Measurements from ENCODE around the gene NEBL. TPM values are rescaled to one million over a fixed set of nuclear protein-coding genes. Genes with fewer than 3 reads are reported as not detected.

The NEBL gene
- total RNA-seq, 1 donor from 2014 or later: 0.74 TPM

- no peaks in the 10 kb centered on the region for H3K9me3 Mint-ChIP-seq (ENCODE audit: unreplicated experiment)
Observed at GRCh38 chr10:20916976-20917375, 19.9 kb upstream of the NEBL start.

GRCh38 chr10:20912969-20913368 is 15.9 kb upstream of the NEBL start:
- H3K27me3 Mint-ChIP-seq (ENCODE audit: unreplicated experiment): no peaks in the 10 kb centered on the region
- TF ChIP-seq CTCF (IDR thresholded peaks at IDR 0.05; ENCODE audit: partially characterized antibody, unreplicated experiment): no peak
- no peaks in the 10 kb centered on the region for H3K36me3 Mint-ChIP-seq (ENCODE audit: unreplicated experiment)
- H3K27ac Mint-ChIP-seq (ENCODE audit: unreplicated experiment): no peak overlapping the region
- H3K9me3 Mint-ChIP-seq (ENCODE audit: unreplicated experiment): no peaks in the 10 kb centered on the region
- H3K4me1 Mint-ChIP-seq (ENCODE audit: low read depth, unreplicated experiment): no peaks in the 10 kb centered on the region
- DNase-seq: no peak
- no peak overlapping the region for H3K4me3 Mint-ChIP-seq (ENCODE audit: unreplicated experiment)

More at GRCh38 chr10:20916976-20917375, 19.9 kb upstream of the NEBL start:
- DNase-seq: no peak
- no peak overlapping the region for H3K4me3 Mint-ChIP-seq (ENCODE audit: unreplicated experiment)
- peaks cover 3% of the 10 kb centered on the region for H3K4me1 Mint-ChIP-seq (ENCODE audit: low read depth, unreplicated experiment)
- H3K36me3 Mint-ChIP-seq (ENCODE audit: unreplicated experiment): no peaks in the 10 kb centered on the region
- no peak for TF ChIP-seq CTCF (IDR thresholded peaks at IDR 0.05; ENCODE audit: partially characterized antibody, unreplicated experiment)
- H3K27ac Mint-ChIP-seq (ENCODE audit: unreplicated experiment): no peak overlapping the region
- H3K27me3 Mint-ChIP-seq (ENCODE audit: unreplicated experiment): no peaks in the 10 kb centered on the region

- no peak for DNase-seq
- TF ChIP-seq CTCF (IDR thresholded peaks at IDR 0.05; ENCODE audit: partially characterized antibody, unreplicated experiment): no peak
- H3K36me3 Mint-ChIP-seq (ENCODE audit: unreplicated experiment): no peaks in the 10 kb centered on the region
- H3K9me3 Mint-ChIP-seq (ENCODE audit: unreplicated experiment): no peaks in the 10 kb centered on the region
- no peak overlapping the region for H3K4me3 Mint-ChIP-seq (ENCODE audit: unreplicated experiment)
- H3K27ac Mint-ChIP-seq (ENCODE audit: unreplicated experiment): no peak overlapping the region
- H3K27me3 Mint-ChIP-seq (ENCODE audit: unreplicated experiment): no peaks in the 10 kb centered on the region
- no peaks in the 10 kb centered on the region for H3K4me1 Mint-ChIP-seq (ENCODE audit: low read depth, unreplicated experiment)
Observed at GRCh38 chr10:20911626-20912025, 14.5 kb upstream of the NEBL start.

- Mint-ChIP-seq H3K27me3 (ENCODE audit: unreplicated experiment) (no peaks in the 10 kb centered on the region), H3K4me3 (ENCODE audit: unreplicated experiment) (no peak overlapping the region), H3K9me3 (ENCODE audit: unreplicated experiment) (no peaks in the 10 kb centered on the region), H3K36me3 (ENCODE audit: unreplicated experiment) (peaks cover 5% of the 10 kb centered on the region), H3K27ac (ENCODE audit: unreplicated experiment) (no peak overlapping the region), H3K4me1 (ENCODE audit: low read depth, unreplicated experiment) (no peaks in the 10 kb centered on the region)
- no peak for DNase-seq
- no peak for TF ChIP-seq CTCF (IDR thresholded peaks at IDR 0.05; ENCODE audit: partially characterized antibody, unreplicated experiment)
Observed at GRCh38 chr10:20909801-20910200, 12.7 kb upstream of the NEBL start.

GRCh38 chr10:20908391-20908790 is 11.3 kb upstream of the NEBL start:
- Mint-ChIP-seq H3K9me3 (ENCODE audit: unreplicated experiment) (no peaks in the 10 kb centered on the region), H3K4me3 (ENCODE audit: unreplicated experiment) (no peak overlapping the region), H3K27me3 (ENCODE audit: unreplicated experiment) (no peaks in the 10 kb centered on the region), H3K27ac (ENCODE audit: unreplicated experiment) (no peak overlapping the region), H3K36me3 (ENCODE audit: unreplicated experiment) (peaks cover 5% of the 10 kb centered on the region), H3K4me1 (ENCODE audit: low read depth, unreplicated experiment) (no peaks in the 10 kb centered on the region)
- DNase-seq: no peak
- no peak for TF ChIP-seq CTCF (IDR thresholded peaks at IDR 0.05; ENCODE audit: partially characterized antibody, unreplicated experiment)

All from glutamatergic neuron (in vitro differentiated cells).